ENCODE results near the gene PLS1. TPM values are rescaled to one million over a fixed set of nuclear protein-coding genes. Genes with fewer than 3 reads are reported as not detected.

Gene PLS1
- total RNA-seq, 1 experiment from 2014 or later = 38.8 TPM

- TF ChIP-seq EZH2phosphoT487 (IDR thresholded peaks at IDR 0.05; ENCODE audit: borderline replicate concordance) = no peak
- TF ChIP-seq POLR2AphosphoS5 (IDR thresholded peaks at IDR 0.05; ENCODE audit: low read depth, low read length) = no peak
- TF ChIP-seq CEBPB (IDR thresholded peaks at IDR 0.05; ENCODE audit: low read depth) = 0 out of 2 replicates have a peak, but pooled peaks have one; percentile 19
- TF ChIP-seq SRF (IDR thresholded peaks at IDR 0.05; ENCODE audit: low read depth) = no peak
- TF ChIP-seq EGR1 (IDR thresholded peaks at IDR 0.05; ENCODE audit: low read depth) = no peak
- TF ChIP-seq JUND (IDR thresholded peaks at IDR 0.05) = peak; percentile 65
- TF ChIP-seq ELF1 (IDR thresholded peaks at IDR 0.05; ENCODE audit: borderline replicate concordance, low read depth) = no peak
- no peak for TF ChIP-seq CTCF (IDR thresholded peaks at IDR 0.05 in 2 of 3, conservative IDR thresholded peaks at IDR 0.05 in 1 of 3; ENCODE audit: borderline replicate concordance in 1 of 3, insufficient read depth in 1 of 3, low read depth in 2 of 3, low read length in 2 of 3)
- no peak for TF ChIP-seq TCF7L2 (IDR thresholded peaks at IDR 0.05; ENCODE audit: borderline replicate concordance, extremely low read depth, insufficient read depth, insufficient read length)
- TF ChIP-seq RAD21 (IDR thresholded peaks at IDR 0.05; ENCODE audit: low read depth) = no peak
- no peak for TF ChIP-seq EZH2 (IDR thresholded peaks at IDR 0.05)
- no peak for TF ChIP-seq YY1 (IDR thresholded peaks at IDR 0.05; ENCODE audit: extremely low read depth, insufficient replicate concordance, low read depth, low read length)
- no peak for TF ChIP-seq ATF3 (IDR thresholded peaks at IDR 0.05)
- TF ChIP-seq ZNF274 (IDR thresholded peaks at IDR 0.05; ENCODE audit: low read depth, low read length) = no peak
- TF ChIP-seq MAX (IDR thresholded peaks at IDR 0.05) = no peak
Observed at GRCh38 chr3:142645236-142645793, 49.1 kb downstream of the PLS1 start (continued).

All from HCT116 (cell line).